OCI-LY3 (cell line): ENCODE results near the gene TRABD2B.

Source experiments
- H2AFZ ChIP-seq: fragments of 200-600, 300-600 bp; shearing (Covaris generic); 2 replicates; pipeline ENCODE4 v1.6.0; 2014; ENCODE audit warnings: antibody characterized with exemption, low read depth, low read length
- H3K27ac ChIP-seq: fragments of 200-600, 300-600 bp; sonication (generic); 2 replicates; pipeline ENCODE4 v1.5.1; 2014; ENCODE audit warnings: mild to moderate bottlenecking, low read length, moderate library complexity, mixed read lengths
- H3K27me3 ChIP-seq: fragments of 200-600, 300-600 bp; sonication (generic); 2 replicates; pipeline ENCODE4 v1.6.1; 2014; ENCODE audit warnings: low read depth, low read length, mixed read lengths
- H3K36me3 ChIP-seq: fragments of 200-600, 300-600 bp; sonication (generic); replicated peaks from 2 replicates; pipeline ENCODE3; 2014; ENCODE audit warnings: low read depth, low read length, mixed read lengths
- H3K4me1 ChIP-seq: fragments of 300-600, 200-600 bp; sonication (generic); 2 replicates; pipeline ENCODE4 v1.6.1; 2014; ENCODE audit warnings: low read length, mixed read lengths
- H3K4me2 ChIP-seq: fragments of 200-600, 300-600 bp; sonication (generic); 2 replicates; pipeline ENCODE4 v1.6.1; 2014; ENCODE audit warnings: low read length, mixed read lengths
- H3K4me3 ChIP-seq: fragments of 300-600, 200-600 bp; sonication (generic); 2 replicates; pipeline ENCODE4 v1.5.1; 2014; ENCODE audit warnings: antibody characterized with exemption, mild to moderate bottlenecking, low read length, moderate library complexity
- H3K79me2 ChIP-seq: fragments of 300-600, 200-600 bp; shearing (Covaris generic); 2 replicates; pipeline ENCODE4 v1.6.1; 2014; ENCODE audit warnings: mild to moderate bottlenecking, low read length, mixed read lengths
- H3K9ac ChIP-seq: fragments of 300-600, 200-600 bp; shearing (Covaris generic); 2 replicates; pipeline ENCODE4 v1.6.0; 2014; ENCODE audit warnings: mild to moderate bottlenecking, low read length, moderate library complexity
- H3K9me3 ChIP-seq: fragments of 200-600, 300-600 bp; shearing (Covaris generic); 2 replicates; pipeline ENCODE4 v1.6.1; 2014; ENCODE audit warnings: low read length, mixed read lengths; ENCODE audit not compliant: insufficient read depth
- H4K20me1 ChIP-seq: fragments of 200-600, 300-600 bp; sonication (generic); 2 replicates; pipeline ENCODE4 v1.6.1; 2016; ENCODE audit warnings: low read length, mixed read lengths; ENCODE audit not compliant: insufficient read depth
- EZH2phosphoT487 ChIP-seq: fragments of 200-600 bp; shearing (Covaris generic); IDR thresholded peaks from 2 replicates; pipeline ENCODE4 v1.6.1; 2018; ENCODE audit warnings: antibody characterized with exemption, mixed run types, low read depth
- TF ChIP-seq, protein P1 (sequence below): fragments of 200-600, 300-600 bp; sonication (generic); IDR thresholded peaks from 2 replicates; pipeline ENCODE4 v1.5.1; 2014; ENCODE audit warnings: antibody characterized with exemption, low read length, low read depth

The TRABD2B gene

GRCh38 chr1:47725000-47725473, 272.1 kb downstream of the TRABD2B start:
- Histone ChIP-seq H3K4me3 (no peak overlapping the region), H2AFZ (no peak overlapping the region), H3K4me2 (no peak overlapping the region), H3K27ac (no peak overlapping the region), H3K79me2 (no peaks in the 10 kb centered on the region), H3K27me3 (no peaks in the 10 kb centered on the region), H3K4me1 (peaks cover 12% of the 10 kb centered on the region), H3K9me3 (no peaks in the 10 kb centered on the region), H3K9ac (no peak overlapping the region), H4K20me1 (no peaks in the 10 kb centered on the region), H3K36me3 (no peaks in the 10 kb centered on the region)
- TF ChIP-seq, protein P1, sequence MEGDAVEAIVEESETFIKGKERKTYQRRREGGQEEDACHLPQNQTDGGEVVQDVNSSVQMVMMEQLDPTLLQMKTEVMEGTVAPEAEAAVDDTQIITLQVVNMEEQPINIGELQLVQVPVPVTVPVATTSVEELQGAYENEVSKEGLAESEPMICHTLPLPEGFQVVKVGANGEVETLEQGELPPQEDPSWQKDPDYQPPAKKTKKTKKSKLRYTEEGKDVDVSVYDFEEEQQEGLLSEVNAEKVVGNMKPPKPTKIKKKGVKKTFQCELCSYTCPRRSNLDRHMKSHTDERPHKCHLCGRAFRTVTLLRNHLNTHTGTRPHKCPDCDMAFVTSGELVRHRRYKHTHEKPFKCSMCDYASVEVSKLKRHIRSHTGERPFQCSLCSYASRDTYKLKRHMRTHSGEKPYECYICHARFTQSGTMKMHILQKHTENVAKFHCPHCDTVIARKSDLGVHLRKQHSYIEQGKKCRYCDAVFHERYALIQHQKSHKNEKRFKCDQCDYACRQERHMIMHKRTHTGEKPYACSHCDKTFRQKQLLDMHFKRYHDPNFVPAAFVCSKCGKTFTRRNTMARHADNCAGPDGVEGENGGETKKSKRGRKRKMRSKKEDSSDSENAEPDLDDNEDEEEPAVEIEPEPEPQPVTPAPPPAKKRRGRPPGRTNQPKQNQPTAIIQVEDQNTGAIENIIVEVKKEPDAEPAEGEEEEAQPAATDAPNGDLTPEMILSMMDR, result no peak
- no peak for TF ChIP-seq EZH2phosphoT487

GRCh38 chr1:47724432-47724999, 272.7 kb downstream of the TRABD2B start:
- H3K4me2 ChIP-seq, result peak overlapping the region; percentile 41
- no peak overlapping the region for H2AFZ ChIP-seq
- TF ChIP-seq EZH2phosphoT487, result no peak
- TF ChIP-seq, protein P1, result no peak
- H3K9ac ChIP-seq, result no peak overlapping the region
- H3K27ac ChIP-seq, result no peak overlapping the region
- no peaks in the 10 kb centered on the region for H3K79me2 ChIP-seq
- peaks cover 12% of the 10 kb centered on the region for H3K4me1 ChIP-seq
- no peaks in the 10 kb centered on the region for H3K27me3 ChIP-seq
- H4K20me1 ChIP-seq, result no peaks in the 10 kb centered on the region
- no peaks in the 10 kb centered on the region for H3K9me3 ChIP-seq
- H3K4me3 ChIP-seq, result no peak overlapping the region
- H3K36me3 ChIP-seq, result no peaks in the 10 kb centered on the region

GRCh38 chr1:47722909-47723580, 274.1 kb downstream of the TRABD2B start:
- TF ChIP-seq EZH2phosphoT487, result no peak
- TF ChIP-seq, protein P1, result no peak
- H3K9ac ChIP-seq, result no peak overlapping the region
- no peak overlapping the region for H3K27ac ChIP-seq
- H3K79me2 ChIP-seq, result no peaks in the 10 kb centered on the region
- peaks cover 12% of the 10 kb centered on the region for H3K4me1 ChIP-seq
- no peak overlapping the region for H2AFZ ChIP-seq
- H3K36me3 ChIP-seq, result no peaks in the 10 kb centered on the region
- H3K4me3 ChIP-seq, result no peak overlapping the region
- no peaks in the 10 kb centered on the region for H3K9me3 ChIP-seq
- no peaks in the 10 kb centered on the region for H3K27me3 ChIP-seq
- no peak overlapping the region for H3K4me2 ChIP-seq
- no peaks in the 10 kb centered on the region for H4K20me1 ChIP-seq

DNA sequence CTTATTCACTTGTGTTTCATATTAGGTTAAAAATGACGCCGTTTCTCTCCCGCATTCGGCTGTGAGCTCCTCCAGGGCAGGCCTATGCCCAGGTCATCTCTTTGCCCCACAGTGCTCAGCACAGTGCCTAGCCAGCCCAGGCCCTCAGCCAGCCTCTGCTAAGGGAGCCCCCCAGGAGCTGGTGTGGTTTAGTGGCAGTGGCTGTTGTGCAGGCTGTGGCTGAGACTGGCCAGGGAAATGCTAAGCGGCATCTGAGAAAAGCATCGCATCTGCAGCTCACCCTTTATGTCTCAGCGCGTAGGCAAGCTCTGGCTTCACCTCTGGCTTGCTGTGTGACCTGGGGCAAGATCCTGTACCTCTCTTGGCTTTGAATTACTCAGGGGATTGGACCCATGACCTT, 275.1 kb downstream of the TRABD2B start:
- TF ChIP-seq, protein P1, result no peak
- no peak for TF ChIP-seq EZH2phosphoT487

More for the DNA sequence above, 275.1 kb downstream of the TRABD2B start:
- H3K36me3 ChIP-seq, result no peaks in the 10 kb centered on the region
- H3K27ac ChIP-seq, result no peak overlapping the region
- H4K20me1 ChIP-seq, result no peaks in the 10 kb centered on the region
- H3K79me2 ChIP-seq, result no peaks in the 10 kb centered on the region
- no peaks in the 10 kb centered on the region for H3K9me3 ChIP-seq
- no peaks in the 10 kb centered on the region for H3K27me3 ChIP-seq
- peaks cover 12% of the 10 kb centered on the region for H3K4me1 ChIP-seq
- H3K9ac ChIP-seq, result no peak overlapping the region
- no peak overlapping the region for H3K4me3 ChIP-seq
- H2AFZ ChIP-seq, result no peak overlapping the region
- H3K4me2 ChIP-seq, result no peak overlapping the region
